Measurements from ENCODE around the gene RPRML. TPM values are rescaled to one million over a fixed set of nuclear protein-coding genes. Genes with fewer than 3 reads are reported as not detected.

The RPRML gene
- total and polyA plus RNA-seq, 2 donors (not counting 1 experiment from before 2014, with no cell fraction given): 0.89 TPM; not detected in 1

- ATAC-seq (ENCODE audit: low read depth) (no peak), DNase-seq (no peak)
- H2AFZ ChIP-seq (ENCODE audit: insufficient read depth, low read depth, low read length, poor library complexity, severe bottlenecking): no peak overlapping the region
- H3K4me2 ChIP-seq (replicated peaks; ENCODE audit: low read depth, low read length, poor library complexity, severe bottlenecking): no peak overlapping the region
- POLR2A ChIA-PET: no interaction called here
- no peak overlapping the region for H3K27ac ChIP-seq (ENCODE audit: low read length in 2 of 2)
- peaks cover 0 to 4% (median 0%) of the 10 kb centered on the region in 4 experiments for H3K27me3 ChIP-seq (replicated peaks in 1 of 4; ENCODE audit: control extremely low read depth in 1 of 4, control insufficient read depth in 3 of 4, insufficient read depth in 4 of 4, low read length in 3 of 4)
- no peak for TF ChIP-seq CTCF (IDR thresholded peaks at IDR 0.05)
- TF ChIP-seq EZH2 (IDR thresholded peaks at IDR 0.05; ENCODE audit: borderline replicate concordance, insufficient read depth, low read depth, low read length, poor library complexity, severe bottlenecking): no peak
- CTCF ChIA-PET: interaction anchor here (1.1 kb wide), 1 partner anchor 29 kb away, joined by 4 read pairs; no protein-coding TSS in a partner anchor
- Mint-ChIP-seq H3K9me3 (ENCODE audit: insufficient read depth) (no peaks in the 10 kb centered on the region), H3K27me3 (peaks cover 2% of the 10 kb centered on the region), H3K4me3 (no peak overlapping the region), H3K4me1 (no peaks in the 10 kb centered on the region), H3K27ac (no peak overlapping the region)
- no peaks in the 10 kb centered on the region for H4K20me1 ChIP-seq (ENCODE audit: control insufficient read depth, insufficient read depth, low read length, poor library complexity, severe bottlenecking)
- no peaks in the 10 kb centered on the region for H3K79me2 ChIP-seq (ENCODE audit: control insufficient read depth, insufficient read depth, low read length)
- H3K9ac ChIP-seq (ENCODE audit: low read length): no peak overlapping the region
- intact Hi-C loops (cut with micrococcal nuclease): no loop called here
- 94% methylated on average over 2 of the region's 10 CpGs for WGBS (ENCODE audit: insufficient coverage)
- no peak overlapping the region for H3K4me3 ChIP-seq (ENCODE audit: control extremely low read depth in 1 of 5, extremely low read depth in 1 of 5, insufficient read depth in 1 of 5, low read depth in 2 of 5, low read length in 4 of 5)
- peaks cover 0 to 6% of the 10 kb centered on the region in 2 experiments for H3K36me3 ChIP-seq (replicated peaks in 1 of 2; ENCODE audit: control extremely low read depth in 1 of 2, control insufficient read depth in 1 of 2, extremely low read depth in 1 of 2, insufficient read depth in 2 of 2, low read length in 1 of 2)
- no peaks in the 10 kb centered on the region for H3K9me3 ChIP-seq (ENCODE audit: control extremely low read depth in 1 of 3, control insufficient read depth in 2 of 3, insufficient read depth in 1 of 3, low read length in 2 of 3)
- H3K4me1 ChIP-seq (ENCODE audit: control insufficient read depth in 2 of 2, insufficient read depth in 2 of 2, low read length in 2 of 2): no peaks in the 10 kb centered on the region
Measured at GRCh38 chr17:46971647-46972300, 7.3 kb downstream of the RPRML start.

GRCh38 chr17:46968896-46969295, 10.2 kb downstream of the RPRML start:
- Mint-ChIP-seq H3K4me3 (no peak overlapping the region), H3K27ac (no peak overlapping the region), H3K27me3 (peaks cover 6% of the 10 kb centered on the region), H3K9me3 (ENCODE audit: insufficient read depth) (no peaks in the 10 kb centered on the region), H3K4me1 (no peaks in the 10 kb centered on the region)
- Histone ChIP-seq H3K4me1 (ENCODE audit: control insufficient read depth in 2 of 2, insufficient read depth in 2 of 2, low read length in 2 of 2) (no peaks in the 10 kb centered on the region), H4K20me1 (ENCODE audit: control insufficient read depth, insufficient read depth, low read length, poor library complexity, severe bottlenecking) (no peaks in the 10 kb centered on the region), H3K4me2 (replicated peaks; ENCODE audit: low read depth, low read length, poor library complexity, severe bottlenecking) (no peak overlapping the region), H3K4me3 (ENCODE audit: control extremely low read depth in 1 of 5, extremely low read depth in 1 of 5, insufficient read depth in 1 of 5, low read depth in 2 of 5, low read length in 4 of 5) (no peak overlapping the region), H3K79me2 (ENCODE audit: control insufficient read depth, insufficient read depth, low read length) (no peaks in the 10 kb centered on the region), H3K9me3 (ENCODE audit: control extremely low read depth in 1 of 3, control insufficient read depth in 2 of 3, insufficient read depth in 1 of 3, low read length in 2 of 3) (no peaks in the 10 kb centered on the region), H2AFZ (ENCODE audit: insufficient read depth, low read depth, low read length, poor library complexity, severe bottlenecking) (no peak overlapping the region), H3K9ac (ENCODE audit: low read length) (no peak overlapping the region), H3K36me3 (replicated peaks in 1 of 2; ENCODE audit: control extremely low read depth in 1 of 2, control insufficient read depth in 1 of 2, extremely low read depth in 1 of 2, insufficient read depth in 2 of 2, low read length in 1 of 2) (peaks cover 0 to 6% of the 10 kb centered on the region in 2 experiments), H3K27ac (ENCODE audit: low read length in 2 of 2) (no peak overlapping the region), H3K27me3 (replicated peaks in 1 of 4; ENCODE audit: control extremely low read depth in 1 of 4, control insufficient read depth in 3 of 4, insufficient read depth in 4 of 4, low read length in 3 of 4) (peaks cover 0 to 8% (median 0%) of the 10 kb centered on the region in 4 experiments)
- 100% methylated on average over 8 of the region's 8 CpGs for WGBS (ENCODE audit: insufficient coverage)
- no peak for ATAC-seq (ENCODE audit: low read depth)
- ChIA-PET POLR2A (no interaction called here), CTCF (no interaction called here)
- TF ChIP-seq EZH2 (IDR thresholded peaks at IDR 0.05; ENCODE audit: borderline replicate concordance, insufficient read depth, low read depth, low read length, poor library complexity, severe bottlenecking) (no peak), CTCF (IDR thresholded peaks at IDR 0.05) (no peak)
- intact Hi-C loops (cut with micrococcal nuclease): no loop called here
- no peak for DNase-seq

Measured in B cell (primary cell).